NB4 (cell line): ENCODE measurements around the gene SLC51B.

ENCODE experiments used
- DNase-seq: peaks from one replicate; pipeline ENCODE4 v3.0.0; 2010; ENCODE audit warnings: low read depth
- H3K4me3 ChIP-seq: one replicate; pipeline ENCODE4 v1.5.1; 2011; ENCODE audit warnings: mild to moderate bottlenecking, low read depth, low read length, moderate library complexity
- CTCF ChIP-seq: IDR thresholded peaks from one replicate; pipeline ENCODE4 v1.5.1; 2012; ENCODE audit warnings: low read depth, low read length
- MAX ChIP-seq: IDR thresholded peaks from 2 replicates; pipeline ENCODE4 v1.6.1; 2011; ENCODE audit warnings: low read depth, low read length
- MYC ChIP-seq: IDR thresholded peaks from 2 replicates; pipeline ENCODE4 v1.6.1; 2011; ENCODE audit warnings: low read depth, low read length
- POLR2A ChIP-seq: IDR thresholded peaks from 2 replicates; pipeline ENCODE4 v1.6.1; 2011; ENCODE audit warnings: mild to moderate bottlenecking; ENCODE audit not compliant: insufficient read length; ENCODE audit errors: extremely low read depth

The SLC51B gene

GRCh38 chr15:65052956-65053355, 7.8 kb downstream of the SLC51B start:
- TF ChIP-seq POLR2A (no peak), CTCF (no peak), MYC (no peak), MAX (no peak)

GRCh38 chr15:65054333-65055200, 9.4 kb downstream of the SLC51B start:
- peak; percentile 39; the same call in 1 of the 2 replicates for TF ChIP-seq MYC
- peak; percentile 88 for TF ChIP-seq CTCF
- TF ChIP-seq MAX = peak; percentile 70
- TF ChIP-seq POLR2A = no peak
- H3K4me3 ChIP-seq = no peak overlapping the region
- peak; percentile 73 for DNase-seq

More at GRCh38 chr15:65052956-65053355, 7.8 kb downstream of the SLC51B start:
- no peak for DNase-seq
- H3K4me3 ChIP-seq = no peak overlapping the region

- DNase-seq = peak; percentile 71
- TF ChIP-seq MYC (no peak), MAX (no peak), CTCF (no peak)
- no peak overlapping the region for H3K4me3 ChIP-seq
These were observed 10.1 kb downstream of the SLC51B start for GRCh38 chr15:65055201-65055870.

- DNase-seq = no peak
- TF ChIP-seq POLR2A (no peak), CTCF (no peak), MAX (no peak), MYC (no peak)
- H3K4me3 ChIP-seq = no peak overlapping the region
These were observed 10.9 kb downstream of the SLC51B start for GRCh38 chr15:65056106-65056505.

- no peak for DNase-seq
- H3K4me3 ChIP-seq = no peak overlapping the region
- no peak for TF ChIP-seq MAX
- TF ChIP-seq POLR2A = no peak
- TF ChIP-seq CTCF = no peak
- no peak for TF ChIP-seq MYC
These were observed 11.8 kb downstream of the SLC51B start for GRCh38 chr15:65056868-65057548.
